Type B pancreatic cell (in vitro differentiated cells): ENCODE results near the gene EXOC3L1. TPM values are rescaled to one million over a fixed set of nuclear protein-coding genes. Genes with fewer than 3 reads are reported as not detected.

ENCODE experiments used
- DNase-seq: peaks from one replicate; pipeline ENCODE4 v3.0.0; 2021; ENCODE audit warnings: mixed read lengths; ENCODE audit not compliant: unreplicated experiment; ENCODE audit errors: extremely low spot score
- H3K27ac Mint-ChIP-seq: 2 replicates; pipeline ENCODE4 v1.8.0; 2021; ENCODE audit warnings: mild to moderate bottlenecking, mixed read lengths
- H3K27me3 Mint-ChIP-seq: 2 replicates; pipeline ENCODE4 v1.8.0; 2021; ENCODE audit warnings: mixed read lengths
- H3K36me3 Mint-ChIP-seq: 2 replicates; pipeline ENCODE4 v1.8.0; 2021; ENCODE audit warnings: mixed read lengths
- H3K4me1 Mint-ChIP-seq: one replicate; pipeline ENCODE4 v1.8.0; 2021; ENCODE audit warnings: mixed read lengths; ENCODE audit not compliant: unreplicated experiment
- H3K4me3 Mint-ChIP-seq: 2 replicates; pipeline ENCODE4 v1.8.0; 2021; ENCODE audit warnings: mild to moderate bottlenecking, mixed read lengths
- H3K9me3 Mint-ChIP-seq: 2 replicates; pipeline ENCODE4 v1.8.0; 2021; ENCODE audit warnings: mixed read lengths
- microRNA-seq: library from miRNA; unstranded; fragments of <30 nt; microRNA quantifications from one replicate; pipeline ENCODE4, GENCODE V29; 2020
- total RNA-seq: library from RNA; stranded (reverse); gene quantifications from 2 replicates; pipeline ENCODE4 v1.2.1, GENCODE V29; 2021; ENCODE audit warnings: low replicate concordance
- TF ChIP-seq, protein P1 (sequence below): fragments of 200-600 bp; sonication (generic); conservative IDR thresholded peaks from 2 replicates; pipeline ENCODE4 v1.5.0; 2021; ENCODE audit warnings: antibody characterized with exemption, mild to moderate bottlenecking

Gene EXOC3L1
- total RNA-seq, 1 donor from 2014 or later = 0.41 TPM

DNA sequence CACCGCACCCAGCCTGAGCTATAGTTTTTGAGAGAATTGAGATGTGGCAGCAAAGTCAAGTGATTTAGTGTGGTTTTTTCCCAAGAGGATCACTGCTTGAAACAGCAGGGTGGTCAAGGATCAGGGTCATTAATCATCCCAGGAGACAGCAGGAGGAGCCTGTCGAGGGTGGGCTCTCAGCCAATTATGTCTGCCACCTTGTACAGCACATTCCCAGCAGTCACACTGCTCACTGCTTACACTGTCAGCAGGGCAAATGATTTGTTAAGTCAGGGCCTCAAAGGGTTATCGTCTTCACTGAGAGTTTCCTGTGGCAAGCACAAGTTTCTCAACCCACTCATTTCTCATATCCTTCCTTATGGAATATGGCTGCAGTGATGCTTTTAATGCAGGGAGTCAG, 52.3 kb downstream of the EXOC3L1 start:
- Mint-ChIP-seq H3K4me3 (no peak overlapping the region), H3K36me3 (peaks cover 20% of the 10 kb centered on the region), H3K27ac (no peak overlapping the region), H3K9me3 (no peaks in the 10 kb centered on the region), H3K4me1 (no peaks in the 10 kb centered on the region), H3K27me3 (no peaks in the 10 kb centered on the region)
- no peak for DNase-seq
- TF ChIP-seq, protein P1, sequence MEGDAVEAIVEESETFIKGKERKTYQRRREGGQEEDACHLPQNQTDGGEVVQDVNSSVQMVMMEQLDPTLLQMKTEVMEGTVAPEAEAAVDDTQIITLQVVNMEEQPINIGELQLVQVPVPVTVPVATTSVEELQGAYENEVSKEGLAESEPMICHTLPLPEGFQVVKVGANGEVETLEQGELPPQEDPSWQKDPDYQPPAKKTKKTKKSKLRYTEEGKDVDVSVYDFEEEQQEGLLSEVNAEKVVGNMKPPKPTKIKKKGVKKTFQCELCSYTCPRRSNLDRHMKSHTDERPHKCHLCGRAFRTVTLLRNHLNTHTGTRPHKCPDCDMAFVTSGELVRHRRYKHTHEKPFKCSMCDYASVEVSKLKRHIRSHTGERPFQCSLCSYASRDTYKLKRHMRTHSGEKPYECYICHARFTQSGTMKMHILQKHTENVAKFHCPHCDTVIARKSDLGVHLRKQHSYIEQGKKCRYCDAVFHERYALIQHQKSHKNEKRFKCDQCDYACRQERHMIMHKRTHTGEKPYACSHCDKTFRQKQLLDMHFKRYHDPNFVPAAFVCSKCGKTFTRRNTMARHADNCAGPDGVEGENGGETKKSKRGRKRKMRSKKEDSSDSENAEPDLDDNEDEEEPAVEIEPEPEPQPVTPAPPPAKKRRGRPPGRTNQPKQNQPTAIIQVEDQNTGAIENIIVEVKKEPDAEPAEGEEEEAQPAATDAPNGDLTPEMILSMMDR = no peak

Small RNAs within 50 kb of the gene (microRNA-seq; reads per million reads assigned to microRNA genes)
- gene MIR328 = 82.9 reads per million, percentile 61 among the genes with 10 or more reads in this experiment

Other genes with a start within 250 kb of the EXOC3L1 start
- 0.48 and 1.1 TPM in 2 replicates for gene CES3, start 228.9 kb downstream of the EXOC3L1 start, total RNA-seq
- 11.5 and 13.9 TPM in 2 replicates for gene CES4A, start 201.5 kb downstream of the EXOC3L1 start, total RNA-seq
- gene CBFB, start 161.0 kb downstream of the EXOC3L1 start, total RNA-seq = 48.8 and 77.1 TPM in 2 replicates
- gene PHAF1, start 80.2 kb downstream of the EXOC3L1 start, total RNA-seq = 22.8 and 26.8 TPM in 2 replicates
- 9.7 and 11.0 TPM in 2 replicates for gene B3GNT9, start 39.1 kb downstream of the EXOC3L1 start, total RNA-seq
- 6.2 and 14.8 TPM in 2 replicates for gene TRADD, start 30.2 kb downstream of the EXOC3L1 start, total RNA-seq
- gene FBXL8, start 30.2 kb downstream of the EXOC3L1 start, total RNA-seq = 4.5 and 9.2 TPM in 2 replicates
- gene HSF4, start 25.4 kb downstream of the EXOC3L1 start, total RNA-seq = 10.4 and 11.1 TPM in 2 replicates
- 8.4 and 17.5 TPM in 2 replicates for gene NOL3, start 19.6 kb downstream of the EXOC3L1 start, total RNA-seq
- gene MATCAP1, start 6.2 kb downstream of the EXOC3L1 start, total RNA-seq = 43.5 and 77.8 TPM in 2 replicates
- 68.8 and 84.5 TPM in 2 replicates for gene E2F4, start 2.0 kb upstream of the EXOC3L1 start, total RNA-seq
- gene ELMO3, start 9.0 kb upstream of the EXOC3L1 start, total RNA-seq = 9.6 and 19.8 TPM in 2 replicates
- 49.2 and 64.4 TPM in 2 replicates for gene TMEM208, start 37.0 kb upstream of the EXOC3L1 start, total RNA-seq
- 15.2 and 34.7 TPM in 2 replicates for gene FHOD1, start 57.3 kb upstream of the EXOC3L1 start, total RNA-seq
- 1.0 and 4.4 TPM in 2 replicates for gene SLC9A5, start 58.8 kb upstream of the EXOC3L1 start, total RNA-seq
- 2.9 and 3.8 TPM in 2 replicates for gene PLEKHG4, start 89.4 kb upstream of the EXOC3L1 start, total RNA-seq
- gene KCTD19, start 136.6 kb upstream of the EXOC3L1 start, total RNA-seq = 0.56 TPM in 1 of 2 replicates, not detected in the other
- 0.38 and 1.1 TPM in 2 replicates for gene LRRC36, start 136.7 kb upstream of the EXOC3L1 start, total RNA-seq
- gene TPPP3, start 203.4 kb upstream of the EXOC3L1 start, total RNA-seq = 39.3 and 44.5 TPM in 2 replicates
- gene ZDHHC1, start 226.3 kb upstream of the EXOC3L1 start, total RNA-seq = 10.1 and 11.3 TPM in 2 replicates
- 5.4 and 8.5 TPM in 2 replicates for gene HSD11B2, start 241.0 kb upstream of the EXOC3L1 start, total RNA-seq